ENCODE data around the gene CAMTA1.

Gene CAMTA1

GRCh38 chr1:7178741-7179140 is 393.5 kb downstream of the CAMTA1 start:
- no peaks in the 10 kb centered on the region for H3K9me3 ChIP-seq (ENCODE audit: control insufficient read depth, insufficient read depth, low read depth, low read length)
- H3K4me1 ChIP-seq (ENCODE audit: control insufficient read depth, insufficient read depth, low read length): no peaks in the 10 kb centered on the region
- ChIA-PET POLR2A (no interaction called here), CTCF (interaction anchor here (0.6 kb wide), 1 partner anchor 767 kb away, joined by 3 read pairs; no protein-coding TSS in a partner anchor)
- no peak overlapping the region for H3K4me3 ChIP-seq (ENCODE audit: low read depth, low read length)
- TF ChIP-seq ZNF175 (tag by site-specific recombination; IDR thresholded peaks at IDR 0.05) (no peak), SALL2 (tag by site-specific recombination; IDR thresholded peaks at IDR 0.05; ENCODE audit: borderline replicate concordance) (no peak), REST (tag by site-specific recombination; IDR thresholded peaks at IDR 0.05) (0 out of 2 replicates have a peak, but pooled peaks have one; percentile 50)
- no peak overlapping the region for H3K27ac ChIP-seq (ENCODE audit: extremely low read depth, low read depth, low read length)
- no peaks in the 10 kb centered on the region for H3K36me3 ChIP-seq (ENCODE audit: control insufficient read depth in 2 of 2, insufficient read depth in 1 of 2, low read length in 2 of 2)

- Histone ChIP-seq H3K27ac (ENCODE audit: extremely low read depth, low read depth, low read length) (no peak overlapping the region), H3K9me3 (ENCODE audit: control insufficient read depth, insufficient read depth, low read depth, low read length) (no peaks in the 10 kb centered on the region), H3K36me3 (ENCODE audit: control insufficient read depth in 2 of 2, insufficient read depth in 1 of 2, low read length in 2 of 2) (no peaks in the 10 kb centered on the region), H3K4me1 (ENCODE audit: control insufficient read depth, insufficient read depth, low read length) (no peaks in the 10 kb centered on the region; the same call in 1 of the 2 replicates), H3K4me3 (ENCODE audit: low read depth, low read length) (no peak overlapping the region)
- CTCF ChIA-PET: interaction anchor here (0.6 to 0.8 kb wide), 2 partner anchors 374 to 462 kb away, joined by 3 to 8 read pairs; no protein-coding TSS in a partner anchor
- POLR2A ChIA-PET: no interaction called here
- no peak for TF ChIP-seq ZNF488 (tag by site-specific recombination; IDR thresholded peaks at IDR 0.05)
- TF ChIP-seq REPIN1 (tag by site-specific recombination; IDR thresholded peaks at IDR 0.05; ENCODE audit: low read depth): no peak
- no peak for TF ChIP-seq ZXDB (tag by site-specific recombination; IDR thresholded peaks at IDR 0.05)
- TF ChIP-seq GLI4 (tag by site-specific recombination; IDR thresholded peaks at IDR 0.05): no peak
- TF ChIP-seq ZBTB44 (tag by site-specific recombination; IDR thresholded peaks at IDR 0.05): no peak
- TF ChIP-seq ZNF175 (tag by site-specific recombination; IDR thresholded peaks at IDR 0.05): no peak
- TF ChIP-seq KLF1 (tag by site-specific recombination; IDR thresholded peaks at IDR 0.05): no peak
- no peak for TF ChIP-seq SP7 (tag by site-specific recombination; IDR thresholded peaks at IDR 0.05)
- TF ChIP-seq GLIS2 (tag by site-specific recombination; IDR thresholded peaks at IDR 0.05): no peak
- no peak for TF ChIP-seq ZBTB26 (tag by site-specific recombination; optimal IDR thresholded peaks at IDR 0.05)
- TF ChIP-seq ZNF354C (tag by site-specific recombination; IDR thresholded peaks at IDR 0.05; ENCODE audit: borderline replicate concordance, low read depth): no peak
- TF ChIP-seq ZNF701 (tag by site-specific recombination; IDR thresholded peaks at IDR 0.05): no peak
- TF ChIP-seq ZBTB11 (tag by site-specific recombination; conservative IDR thresholded peaks at IDR 0.05; ENCODE audit: low read depth): no peak
- TF ChIP-seq ZBTB10 (tag by site-specific recombination; IDR thresholded peaks at IDR 0.05): no peak
- no peak for TF ChIP-seq HIC1 (tag by site-specific recombination; IDR thresholded peaks at IDR 0.05)
These were observed 400.5 kb downstream of the CAMTA1 start for GRCh38 chr1:7185721-7186120.

Data from HEK293 (cell line).